ENCODE measurements around the gene C1RL.

DNA sequence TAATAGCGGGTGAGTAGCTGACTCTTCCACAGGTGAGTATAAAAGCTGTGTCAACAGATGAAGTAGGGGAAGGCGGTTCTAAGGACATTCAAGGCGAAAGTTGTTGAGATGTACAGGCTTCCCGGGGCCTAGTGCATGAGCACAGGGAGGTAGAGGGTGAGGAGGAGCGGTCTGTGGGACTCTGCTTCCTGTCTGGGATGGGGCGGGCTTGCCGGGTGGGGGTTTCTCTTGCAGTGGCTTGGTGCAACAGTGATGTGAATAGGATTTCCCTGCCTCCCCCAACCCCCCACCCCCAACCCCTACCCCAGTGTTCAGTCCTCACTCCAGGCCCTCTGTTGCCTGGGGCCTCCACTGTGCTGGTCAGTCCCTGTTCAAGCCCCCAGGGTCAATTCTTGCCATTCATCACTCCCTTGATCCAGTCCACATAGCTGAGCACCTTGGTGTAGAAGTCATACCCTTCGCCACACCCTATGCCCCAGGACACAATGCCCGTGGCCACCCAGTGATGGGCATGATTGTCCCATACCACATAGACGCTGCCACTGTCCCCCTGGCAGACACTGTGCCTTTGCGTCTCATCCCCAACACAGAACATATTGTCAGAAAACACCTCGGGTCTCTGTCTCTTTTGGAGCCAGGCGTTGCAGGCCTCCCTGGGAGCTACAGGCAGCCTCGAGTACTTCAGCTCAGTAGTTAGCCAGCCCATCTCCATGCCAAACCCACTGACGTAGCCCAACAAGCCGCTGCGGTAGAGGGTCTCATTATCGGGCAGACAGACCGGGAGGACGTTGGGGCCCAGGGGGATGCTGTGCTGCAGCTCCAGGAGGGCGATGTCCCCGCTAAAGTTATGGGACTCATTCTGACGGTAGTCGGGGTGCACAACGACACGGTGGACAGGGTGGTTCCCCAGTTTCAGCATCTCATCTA is 12.7 kb downstream of the C1RL start:
- TF ChIP-seq, protein P1, sequence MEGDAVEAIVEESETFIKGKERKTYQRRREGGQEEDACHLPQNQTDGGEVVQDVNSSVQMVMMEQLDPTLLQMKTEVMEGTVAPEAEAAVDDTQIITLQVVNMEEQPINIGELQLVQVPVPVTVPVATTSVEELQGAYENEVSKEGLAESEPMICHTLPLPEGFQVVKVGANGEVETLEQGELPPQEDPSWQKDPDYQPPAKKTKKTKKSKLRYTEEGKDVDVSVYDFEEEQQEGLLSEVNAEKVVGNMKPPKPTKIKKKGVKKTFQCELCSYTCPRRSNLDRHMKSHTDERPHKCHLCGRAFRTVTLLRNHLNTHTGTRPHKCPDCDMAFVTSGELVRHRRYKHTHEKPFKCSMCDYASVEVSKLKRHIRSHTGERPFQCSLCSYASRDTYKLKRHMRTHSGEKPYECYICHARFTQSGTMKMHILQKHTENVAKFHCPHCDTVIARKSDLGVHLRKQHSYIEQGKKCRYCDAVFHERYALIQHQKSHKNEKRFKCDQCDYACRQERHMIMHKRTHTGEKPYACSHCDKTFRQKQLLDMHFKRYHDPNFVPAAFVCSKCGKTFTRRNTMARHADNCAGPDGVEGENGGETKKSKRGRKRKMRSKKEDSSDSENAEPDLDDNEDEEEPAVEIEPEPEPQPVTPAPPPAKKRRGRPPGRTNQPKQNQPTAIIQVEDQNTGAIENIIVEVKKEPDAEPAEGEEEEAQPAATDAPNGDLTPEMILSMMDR (IDR thresholded peaks at IDR 0.05; ENCODE audit: low read length): no peak
- TF ChIP-seq EZH2phosphoT487 (IDR thresholded peaks at IDR 0.05; ENCODE audit: low read length): no peak

Data from MM.1S (cell line).